ENCODE data around the gene DNAJA2. TPM values are rescaled to one million over a fixed set of nuclear protein-coding genes. Genes with fewer than 3 reads are reported as not detected.

Gene DNAJA2
- polyA plus RNA-seq, 4 donors = 69.1 to 99.0 (median 84.0) TPM

- no peak for DNase-seq (ENCODE audit: low read depth in 4 of 4, low spot score in 3 of 4)
Measured at GRCh38 chr16:46906360-46907060, 67.0 kb downstream of the DNAJA2 start.

Other genes starting within 250 kb of the DNAJA2 start
- 1 to 10 TPM in 2 of 4 donors, under 1 TPM in 2; 0.14 to 1.3 (median 1.0) TPM for gene MYLK3, start 225.3 kb downstream of the DNAJA2 start, polyA plus RNA-seq (ENCODE audit: insufficient read length in 4 of 4)
- gene C16orf87, start 142.5 kb downstream of the DNAJA2 start, polyA plus RNA-seq (ENCODE audit: insufficient read length in 4 of 4) = 10 to 100 TPM; 20.3 to 36.7 (median 29.6) TPM
- gene GPT2, start 89.3 kb downstream of the DNAJA2 start, polyA plus RNA-seq (ENCODE audit: insufficient read length in 4 of 4) = 10 to 100 TPM; 11.9 to 36.3 (median 23.6) TPM
- 10 to 100 TPM; 26.6 to 33.3 (median 31.3) TPM for gene NETO2, start 170.3 kb upstream of the DNAJA2 start, polyA plus RNA-seq (ENCODE audit: insufficient read length in 4 of 4)